Mammary epithelial cell (primary cell): ENCODE results near the gene PAGR1.

Experiments
- CTCF ChIP-seq, 2 donors: IDR thresholded peaks in 1 of 2; conservative IDR thresholded peaks in 1 of 2; 2 replicates each; pipeline ENCODE4 v1.5.1; 2011 to 2012; ENCODE audit warnings: inconsistent platforms in 2 of 2, low read length in 2 of 2, mild to moderate bottlenecking in 2 of 2, control low read depth in 1 of 2, low read depth in 1 of 2; ENCODE audit not compliant: insufficient read depth in 1 of 2; ENCODE audit errors: extremely low read depth in 1 of 2
- EZH2 ChIP-seq: IDR thresholded peaks from 2 replicates; pipeline ENCODE4 v1.6.1; 2012; ENCODE audit warnings: low read length, inconsistent platforms, borderline replicate concordance

GRCh38 chr16:29779474-29779873 lies 36.5 kb upstream of the PAGR1 start:
- no peak for TF ChIP-seq CTCF (conservative IDR thresholded peaks at IDR 0.05 in 1 of 2, IDR thresholded peaks at IDR 0.05 in 1 of 2; ENCODE audit: extremely low read depth in 1 of 2, insufficient read depth in 1 of 2, low read depth in 1 of 2, low read length in 2 of 2)
- no peak for TF ChIP-seq EZH2
